GM10248 (cell line): ENCODE results near the gene KNDC1.

Experiments
- CTCF ChIA-PET: fragments of 300-600 bp; sonication (Branson Sonifier 250); formaldehyde crosslinking; extraction: SDS; loops from one replicate; lab custom pipeline; 2021; ENCODE audit warnings: antibody characterized with exemption; lab: Yijun Ruan, JAX
- POLR2A ChIA-PET: fragments of 350-650 bp; sonication (Branson Sonifier 250); formaldehyde crosslinking; extraction: SDS; loops from one replicate; lab custom pipeline; 2020; ENCODE audit warnings: antibody characterized with exemption; lab: Yijun Ruan, JAX
- DNase-seq: peaks from one replicate; pipeline ENCODE4 v3.0.0; 2012; ENCODE audit errors: extremely low spot score
- TF ChIP-seq, protein P1 (sequence below): IDR thresholded peaks from 2 replicates; pipeline ENCODE4 v1.5.1; 2012; ENCODE audit warnings: mild to moderate bottlenecking, low read depth; ENCODE audit errors: extremely low read depth, missing control alignments, control extremely low read depth

The KNDC1 gene

GRCh38 chr10:133162910-133163856, 3.2 kb downstream of the KNDC1 start:
- TF ChIP-seq, protein P1, sequence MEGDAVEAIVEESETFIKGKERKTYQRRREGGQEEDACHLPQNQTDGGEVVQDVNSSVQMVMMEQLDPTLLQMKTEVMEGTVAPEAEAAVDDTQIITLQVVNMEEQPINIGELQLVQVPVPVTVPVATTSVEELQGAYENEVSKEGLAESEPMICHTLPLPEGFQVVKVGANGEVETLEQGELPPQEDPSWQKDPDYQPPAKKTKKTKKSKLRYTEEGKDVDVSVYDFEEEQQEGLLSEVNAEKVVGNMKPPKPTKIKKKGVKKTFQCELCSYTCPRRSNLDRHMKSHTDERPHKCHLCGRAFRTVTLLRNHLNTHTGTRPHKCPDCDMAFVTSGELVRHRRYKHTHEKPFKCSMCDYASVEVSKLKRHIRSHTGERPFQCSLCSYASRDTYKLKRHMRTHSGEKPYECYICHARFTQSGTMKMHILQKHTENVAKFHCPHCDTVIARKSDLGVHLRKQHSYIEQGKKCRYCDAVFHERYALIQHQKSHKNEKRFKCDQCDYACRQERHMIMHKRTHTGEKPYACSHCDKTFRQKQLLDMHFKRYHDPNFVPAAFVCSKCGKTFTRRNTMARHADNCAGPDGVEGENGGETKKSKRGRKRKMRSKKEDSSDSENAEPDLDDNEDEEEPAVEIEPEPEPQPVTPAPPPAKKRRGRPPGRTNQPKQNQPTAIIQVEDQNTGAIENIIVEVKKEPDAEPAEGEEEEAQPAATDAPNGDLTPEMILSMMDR: no peak
- no peak for DNase-seq
- CTCF ChIA-PET: interaction anchor here (0.7 kb wide), 1 partner anchor 9 kb away, joined by 3 read pairs; no protein-coding TSS in a partner anchor
- POLR2A ChIA-PET: no interaction called here

DNA sequence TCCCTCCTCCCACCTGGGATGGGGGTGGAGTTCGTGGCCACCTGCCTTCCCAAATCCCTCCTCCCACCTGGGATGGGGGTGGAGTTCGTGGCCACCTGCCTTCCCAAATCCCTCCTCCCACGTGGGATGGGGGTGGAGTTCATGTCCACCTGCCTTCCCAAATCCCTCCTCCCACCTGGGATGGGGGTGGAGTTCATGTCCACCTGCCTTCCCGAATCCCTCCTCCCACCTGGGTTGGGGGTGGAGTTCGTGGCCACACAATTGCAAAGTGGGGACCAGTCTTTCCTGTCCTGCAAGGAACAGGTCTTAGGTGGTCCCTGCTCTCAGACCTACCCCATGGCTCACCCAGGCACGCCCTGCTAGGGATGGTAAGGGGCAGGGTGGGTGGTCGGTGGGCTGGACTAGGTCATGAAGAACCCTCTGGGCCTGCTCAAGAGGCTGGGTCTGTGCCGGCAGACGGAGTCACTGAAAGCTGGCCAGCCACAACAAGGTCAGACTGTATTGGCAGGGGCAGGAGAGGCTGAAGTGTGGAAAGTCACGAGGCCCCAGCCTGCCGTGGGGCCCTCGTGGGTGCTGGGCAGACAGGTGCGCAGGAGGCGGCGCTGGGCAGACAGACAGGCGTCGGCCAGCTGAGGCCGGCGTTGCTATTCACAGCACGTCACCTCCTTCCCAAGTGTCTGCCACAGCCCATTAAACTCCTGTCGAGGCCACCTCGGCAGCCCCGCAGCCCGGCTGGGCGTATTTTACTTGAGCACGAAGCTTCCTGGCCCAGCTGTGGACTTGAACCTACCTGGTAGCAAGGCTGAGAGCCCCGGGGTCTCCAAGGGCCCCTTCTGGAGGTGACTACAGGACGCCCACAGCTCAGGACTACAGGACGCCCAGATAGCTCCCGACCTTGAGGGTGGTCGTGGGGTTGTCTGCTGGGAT, 4.1 kb downstream of the KNDC1 start:
- TF ChIP-seq, protein P1: no peak
- POLR2A ChIA-PET: no interaction called here
- CTCF ChIA-PET: interaction anchor here (0.7 kb wide), 1 partner anchor 8 kb away, joined by 3 read pairs; no protein-coding TSS in a partner anchor
- DNase-seq: no peak

- POLR2A ChIA-PET: no interaction called here
- DNase-seq: no peak
- CTCF ChIA-PET: no interaction called here
- TF ChIP-seq, protein P1: no peak
These were observed 5.0 kb downstream of the KNDC1 start for GRCh38 chr10:133164816-133165555.

GRCh38 chr10:133165556-133166503, 5.8 kb downstream of the KNDC1 start:
- POLR2A ChIA-PET: no interaction called here
- CTCF ChIA-PET: no interaction called here
- TF ChIP-seq, protein P1: no peak
- no peak for DNase-seq

- ChIA-PET POLR2A (no interaction called here), CTCF (no interaction called here)
- no peak for DNase-seq
- TF ChIP-seq, protein P1: no peak
These were observed 6.4 kb downstream of the KNDC1 start for GRCh38 chr10:133166504-133166827.
